ENCODE data around the gene SPTA1. TPM values are rescaled to one million over a fixed set of nuclear protein-coding genes. Genes with fewer than 3 reads are reported as not detected.

SPTA1 gene
- total RNA-seq, 1 donor from 2014 or later = not detected

GRCh38 chr1:158613764-158614163 is 72.8 kb downstream of the SPTA1 start:
- no peak overlapping the region for H3K27ac Mint-ChIP-seq (ENCODE audit: unreplicated experiment)
- H3K4me1 Mint-ChIP-seq (ENCODE audit: low read depth) = no peaks in the 10 kb centered on the region
- no peak for DNase-seq (ENCODE audit: low spot score)
- H3K27me3 Mint-ChIP-seq (ENCODE audit: low read depth) = peaks cover 6% of the 10 kb centered on the region
- TF ChIP-seq, protein P1, sequence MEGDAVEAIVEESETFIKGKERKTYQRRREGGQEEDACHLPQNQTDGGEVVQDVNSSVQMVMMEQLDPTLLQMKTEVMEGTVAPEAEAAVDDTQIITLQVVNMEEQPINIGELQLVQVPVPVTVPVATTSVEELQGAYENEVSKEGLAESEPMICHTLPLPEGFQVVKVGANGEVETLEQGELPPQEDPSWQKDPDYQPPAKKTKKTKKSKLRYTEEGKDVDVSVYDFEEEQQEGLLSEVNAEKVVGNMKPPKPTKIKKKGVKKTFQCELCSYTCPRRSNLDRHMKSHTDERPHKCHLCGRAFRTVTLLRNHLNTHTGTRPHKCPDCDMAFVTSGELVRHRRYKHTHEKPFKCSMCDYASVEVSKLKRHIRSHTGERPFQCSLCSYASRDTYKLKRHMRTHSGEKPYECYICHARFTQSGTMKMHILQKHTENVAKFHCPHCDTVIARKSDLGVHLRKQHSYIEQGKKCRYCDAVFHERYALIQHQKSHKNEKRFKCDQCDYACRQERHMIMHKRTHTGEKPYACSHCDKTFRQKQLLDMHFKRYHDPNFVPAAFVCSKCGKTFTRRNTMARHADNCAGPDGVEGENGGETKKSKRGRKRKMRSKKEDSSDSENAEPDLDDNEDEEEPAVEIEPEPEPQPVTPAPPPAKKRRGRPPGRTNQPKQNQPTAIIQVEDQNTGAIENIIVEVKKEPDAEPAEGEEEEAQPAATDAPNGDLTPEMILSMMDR (IDR thresholded peaks at IDR 0.05) = no peak
- peaks cover 4% of the 10 kb centered on the region for H3K9me3 Mint-ChIP-seq (ENCODE audit: low read depth)
- no peak overlapping the region for H3K4me3 Mint-ChIP-seq (ENCODE audit: unreplicated experiment)
- no peaks in the 10 kb centered on the region for H3K36me3 Mint-ChIP-seq (ENCODE audit: low read depth)

GRCh38 chr1:158611916-158612315 is 74.6 kb downstream of the SPTA1 start:
- no peak for DNase-seq (ENCODE audit: low spot score)
- TF ChIP-seq, protein P1 (IDR thresholded peaks at IDR 0.05) = no peak
- H3K27ac Mint-ChIP-seq (ENCODE audit: unreplicated experiment) = no peak overlapping the region
- no peaks in the 10 kb centered on the region for H3K36me3 Mint-ChIP-seq (ENCODE audit: low read depth)
- peaks cover 5% of the 10 kb centered on the region for H3K9me3 Mint-ChIP-seq (ENCODE audit: low read depth)
- no peaks in the 10 kb centered on the region for H3K4me1 Mint-ChIP-seq (ENCODE audit: low read depth)
- H3K4me3 Mint-ChIP-seq (ENCODE audit: unreplicated experiment) = no peak overlapping the region
- H3K27me3 Mint-ChIP-seq (ENCODE audit: low read depth) = peaks cover 6% of the 10 kb centered on the region

GRCh38 chr1:158607296-158607695 is 79.2 kb downstream of the SPTA1 start:
- Mint-ChIP-seq H3K27ac (ENCODE audit: unreplicated experiment) (no peak overlapping the region), H3K27me3 (ENCODE audit: low read depth) (peaks cover 6% of the 10 kb centered on the region), H3K36me3 (ENCODE audit: low read depth) (no peaks in the 10 kb centered on the region), H3K9me3 (ENCODE audit: low read depth) (peaks cover 5% of the 10 kb centered on the region), H3K4me1 (ENCODE audit: low read depth) (no peaks in the 10 kb centered on the region), H3K4me3 (ENCODE audit: unreplicated experiment) (no peak overlapping the region)
- TF ChIP-seq, protein P1 (IDR thresholded peaks at IDR 0.05) = no peak
- DNase-seq (ENCODE audit: low spot score) = no peak

DNA sequence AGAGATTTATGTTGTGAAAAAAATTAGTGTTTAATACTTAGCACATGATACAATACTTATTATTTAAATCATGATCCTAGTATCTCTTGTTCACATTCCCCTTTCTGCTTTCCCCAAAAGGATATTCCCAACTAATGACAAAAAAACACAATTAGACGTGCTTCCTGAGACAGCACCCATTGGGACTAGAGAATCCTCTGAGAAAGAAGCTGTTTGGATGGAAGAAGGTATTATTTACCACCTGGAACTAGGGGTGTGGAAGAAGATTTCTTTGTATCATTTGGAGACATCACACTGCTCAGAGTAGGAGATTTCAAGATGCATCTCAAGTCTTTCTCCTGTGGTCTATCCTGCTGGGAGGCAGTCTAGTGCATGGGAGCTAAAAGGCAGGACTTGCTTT is 81.5 kb downstream of the SPTA1 start, which contains the start of gene OR10Z1:
OR10Z1 (plus strand) TSS at position 301 of the 400 bp plus-strand sequence. CDS start 1,171 bp downstream, outside the sequence.
- Mint-ChIP-seq H3K4me1 (ENCODE audit: low read depth) (no peaks in the 10 kb centered on the region), H3K36me3 (ENCODE audit: low read depth) (no peaks in the 10 kb centered on the region), H3K4me3 (ENCODE audit: unreplicated experiment) (no peak within 1 kb of the TSS), H3K9me3 (ENCODE audit: low read depth) (peaks cover 6% of the 10 kb centered on the region), H3K27ac (ENCODE audit: unreplicated experiment) (no peak within 1 kb of the TSS), H3K27me3 (ENCODE audit: low read depth) (peaks cover 6% of the 10 kb centered on the region)
- TF ChIP-seq, protein P1 (IDR thresholded peaks at IDR 0.05) = no peak
- DNase-seq (ENCODE audit: low spot score) = no peak

GRCh38 chr1:158600735-158601134 is 85.8 kb downstream of the SPTA1 start:
- no peaks in the 10 kb centered on the region for H3K4me1 Mint-ChIP-seq (ENCODE audit: low read depth)
- no peak for DNase-seq (ENCODE audit: low spot score)
- no peaks in the 10 kb centered on the region for H3K36me3 Mint-ChIP-seq (ENCODE audit: low read depth)
- H3K27ac Mint-ChIP-seq (ENCODE audit: unreplicated experiment) = no peak overlapping the region
- H3K4me3 Mint-ChIP-seq (ENCODE audit: unreplicated experiment) = no peak overlapping the region
- TF ChIP-seq, protein P1 (IDR thresholded peaks at IDR 0.05) = no peak
- peaks cover 24% of the 10 kb centered on the region for H3K9me3 Mint-ChIP-seq (ENCODE audit: low read depth)
- peaks cover 4% of the 10 kb centered on the region for H3K27me3 Mint-ChIP-seq (ENCODE audit: low read depth)
